PC-3 (cell line): ENCODE data around the gene COQ8A.

Source experiments
- EZH2phosphoT487 ChIP-seq: fragments of 300-600 bp; sonication (generic); IDR thresholded peaks from 2 replicates; pipeline ENCODE4 v1.6.1; 2018; ENCODE audit warnings: mild to moderate bottlenecking, antibody characterized with exemption, low read length, borderline replicate concordance
- TF ChIP-seq, protein P1 (sequence below): fragments of 300-600 bp; sonication (generic); conservative IDR thresholded peaks from 2 replicates; pipeline ENCODE4 v1.5.1; 2017; ENCODE audit warnings: antibody characterized with exemption, low read depth, mild to moderate bottlenecking, low read length

DNA sequence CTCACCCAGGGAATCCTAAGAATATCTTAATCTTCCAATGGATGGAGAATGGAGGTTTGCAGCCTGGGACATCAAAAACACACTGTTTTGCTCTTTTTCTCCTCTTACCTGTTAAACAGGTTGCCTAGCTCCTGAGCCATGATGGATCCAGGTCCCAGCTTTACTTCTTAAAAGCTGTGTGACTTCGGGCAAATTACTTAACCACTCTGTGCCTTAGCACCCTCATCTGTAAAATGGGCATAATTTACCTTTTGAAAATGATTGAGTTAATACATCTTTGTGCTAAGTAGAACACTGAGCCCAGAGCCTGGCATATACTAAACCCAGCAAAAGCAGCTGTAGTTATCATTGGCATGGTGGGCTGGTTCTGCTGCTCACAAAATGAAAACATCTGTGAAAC, 10.2 kb downstream of the COQ8A start:
- TF ChIP-seq EZH2phosphoT487: no peak
- TF ChIP-seq, protein P1, sequence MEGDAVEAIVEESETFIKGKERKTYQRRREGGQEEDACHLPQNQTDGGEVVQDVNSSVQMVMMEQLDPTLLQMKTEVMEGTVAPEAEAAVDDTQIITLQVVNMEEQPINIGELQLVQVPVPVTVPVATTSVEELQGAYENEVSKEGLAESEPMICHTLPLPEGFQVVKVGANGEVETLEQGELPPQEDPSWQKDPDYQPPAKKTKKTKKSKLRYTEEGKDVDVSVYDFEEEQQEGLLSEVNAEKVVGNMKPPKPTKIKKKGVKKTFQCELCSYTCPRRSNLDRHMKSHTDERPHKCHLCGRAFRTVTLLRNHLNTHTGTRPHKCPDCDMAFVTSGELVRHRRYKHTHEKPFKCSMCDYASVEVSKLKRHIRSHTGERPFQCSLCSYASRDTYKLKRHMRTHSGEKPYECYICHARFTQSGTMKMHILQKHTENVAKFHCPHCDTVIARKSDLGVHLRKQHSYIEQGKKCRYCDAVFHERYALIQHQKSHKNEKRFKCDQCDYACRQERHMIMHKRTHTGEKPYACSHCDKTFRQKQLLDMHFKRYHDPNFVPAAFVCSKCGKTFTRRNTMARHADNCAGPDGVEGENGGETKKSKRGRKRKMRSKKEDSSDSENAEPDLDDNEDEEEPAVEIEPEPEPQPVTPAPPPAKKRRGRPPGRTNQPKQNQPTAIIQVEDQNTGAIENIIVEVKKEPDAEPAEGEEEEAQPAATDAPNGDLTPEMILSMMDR: no peak
